DND-41 (cell line): Measurements from ENCODE around the gene SLC37A2.

Experiments
- ATAC-seq: fragments of 200-7000 bp; cut with Tn5 transposase; 3 replicates; pipeline ENCODE4 v1.9.1; 2021; ENCODE audit warnings: low read depth; ENCODE audit not compliant: insufficient read depth
- DNase-seq: peaks from one replicate; pipeline ENCODE4 v3.0.0-alpha.2; 2020
- H2AFZ ChIP-seq: 2 replicates; pipeline ENCODE4 v1.6.0; 2012; ENCODE audit warnings: low read depth, low read length
- H3K27ac ChIP-seq: 2 replicates; pipeline ENCODE4 v1.5.1; 2012; ENCODE audit warnings: low read length, inconsistent platforms
- H3K27me3 ChIP-seq: fragments of 200-600 bp; sonication (generic); 2 replicates; pipeline ENCODE4 v1.6.0; 2012; ENCODE audit warnings: low read length, mild to moderate bottlenecking, inconsistent platforms; ENCODE audit not compliant: insufficient read depth, poor library complexity
- H3K36me3 ChIP-seq: 2 replicates; pipeline ENCODE4 v1.5.1; 2012; ENCODE audit warnings: low read length, inconsistent platforms; ENCODE audit not compliant: insufficient read depth
- H3K4me1 ChIP-seq: 2 replicates; pipeline ENCODE4 v1.5.1; 2012; ENCODE audit warnings: mild to moderate bottlenecking, low read length; ENCODE audit not compliant: insufficient read depth
- H3K4me2 ChIP-seq: 2 replicates; pipeline ENCODE4 v1.6.0; 2012; ENCODE audit warnings: mild to moderate bottlenecking, moderate library complexity, low read length, inconsistent platforms; ENCODE audit not compliant: insufficient read depth
- H3K4me3 ChIP-seq, 2 experiments: fragments of 200-600 bp in 1 of 2; shearing (Covaris generic) in 1 of 2; 2 replicates each; pipeline ENCODE4 v1.5.1; 2012 to 2016; ENCODE audit warnings: inconsistent platforms in 2 of 2, low read length in 2 of 2, mild to moderate bottlenecking in 2 of 2, low read depth in 1 of 2, moderate library complexity in 1 of 2
- H3K79me2 ChIP-seq: 2 replicates; pipeline ENCODE4 v1.6.0; 2012; ENCODE audit warnings: low read length, inconsistent platforms; ENCODE audit not compliant: insufficient read depth
- H3K9ac ChIP-seq: 2 replicates; pipeline ENCODE4 v1.6.0; 2012; ENCODE audit warnings: low read depth, mild to moderate bottlenecking, inconsistent platforms, low read length, moderate library complexity
- H3K9me3 ChIP-seq: 2 replicates; pipeline ENCODE4 v1.5.1; 2012; ENCODE audit warnings: low read length, moderate library complexity, mild to moderate bottlenecking, inconsistent platforms; ENCODE audit not compliant: insufficient read depth, severe bottlenecking
- H4K20me1 ChIP-seq: 2 replicates; pipeline ENCODE4 v1.6.0; 2012; ENCODE audit warnings: low read length; ENCODE audit not compliant: insufficient read depth
- EZH2 ChIP-seq: IDR thresholded peaks from 3 replicates; pipeline ENCODE4 v1.6.1; 2012; ENCODE audit warnings: borderline replicate concordance, low read depth, mild to moderate bottlenecking, moderate library complexity, low read length, inconsistent platforms; ENCODE audit not compliant: severe bottlenecking
- TF ChIP-seq, protein P1 (sequence below): IDR thresholded peaks from 2 replicates; pipeline ENCODE4 v1.5.1; 2012; ENCODE audit warnings: borderline replicate concordance, low read length, moderate library complexity, mild to moderate bottlenecking; ENCODE audit not compliant: poor library complexity, severe bottlenecking; ENCODE audit errors: extremely low read depth

Gene SLC37A2

DNA sequence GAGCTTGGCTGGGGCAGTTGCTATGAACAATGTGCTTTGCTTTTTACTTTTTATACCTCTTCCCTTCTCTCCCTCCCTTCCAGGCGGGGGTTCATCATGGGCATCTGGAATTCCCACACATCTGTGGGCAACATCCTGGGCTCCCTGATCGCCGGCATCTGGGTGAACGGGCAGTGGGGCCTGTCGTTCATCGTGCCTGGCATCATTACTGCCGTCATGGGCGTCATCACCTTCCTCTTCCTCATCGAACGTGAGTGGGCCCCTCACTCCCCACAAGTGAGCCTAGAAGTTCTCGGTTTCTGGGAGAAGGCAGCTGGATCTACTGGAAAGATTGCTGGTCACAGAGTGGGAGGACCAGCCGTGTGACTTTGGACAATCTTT, 17.4 kb downstream of the SLC37A2 start:
- no peak overlapping the region for H3K4me3 ChIP-seq
- H3K27ac ChIP-seq: no peak overlapping the region
- H3K4me1 ChIP-seq: no peaks in the 10 kb centered on the region
- H3K79me2 ChIP-seq: no peaks in the 10 kb centered on the region
- H3K9ac ChIP-seq: no peak overlapping the region
- TF ChIP-seq, protein P1, sequence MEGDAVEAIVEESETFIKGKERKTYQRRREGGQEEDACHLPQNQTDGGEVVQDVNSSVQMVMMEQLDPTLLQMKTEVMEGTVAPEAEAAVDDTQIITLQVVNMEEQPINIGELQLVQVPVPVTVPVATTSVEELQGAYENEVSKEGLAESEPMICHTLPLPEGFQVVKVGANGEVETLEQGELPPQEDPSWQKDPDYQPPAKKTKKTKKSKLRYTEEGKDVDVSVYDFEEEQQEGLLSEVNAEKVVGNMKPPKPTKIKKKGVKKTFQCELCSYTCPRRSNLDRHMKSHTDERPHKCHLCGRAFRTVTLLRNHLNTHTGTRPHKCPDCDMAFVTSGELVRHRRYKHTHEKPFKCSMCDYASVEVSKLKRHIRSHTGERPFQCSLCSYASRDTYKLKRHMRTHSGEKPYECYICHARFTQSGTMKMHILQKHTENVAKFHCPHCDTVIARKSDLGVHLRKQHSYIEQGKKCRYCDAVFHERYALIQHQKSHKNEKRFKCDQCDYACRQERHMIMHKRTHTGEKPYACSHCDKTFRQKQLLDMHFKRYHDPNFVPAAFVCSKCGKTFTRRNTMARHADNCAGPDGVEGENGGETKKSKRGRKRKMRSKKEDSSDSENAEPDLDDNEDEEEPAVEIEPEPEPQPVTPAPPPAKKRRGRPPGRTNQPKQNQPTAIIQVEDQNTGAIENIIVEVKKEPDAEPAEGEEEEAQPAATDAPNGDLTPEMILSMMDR: no peak
- TF ChIP-seq EZH2: no peak
- DNase-seq (no peak), ATAC-seq (no peak)
- H3K9me3 ChIP-seq: no peaks in the 10 kb centered on the region
- H3K36me3 ChIP-seq: no peaks in the 10 kb centered on the region
- no peak overlapping the region for H3K4me2 ChIP-seq
- H2AFZ ChIP-seq: no peak overlapping the region
- H3K27me3 ChIP-seq: no peaks in the 10 kb centered on the region
- no peaks in the 10 kb centered on the region for H4K20me1 ChIP-seq

DNA sequence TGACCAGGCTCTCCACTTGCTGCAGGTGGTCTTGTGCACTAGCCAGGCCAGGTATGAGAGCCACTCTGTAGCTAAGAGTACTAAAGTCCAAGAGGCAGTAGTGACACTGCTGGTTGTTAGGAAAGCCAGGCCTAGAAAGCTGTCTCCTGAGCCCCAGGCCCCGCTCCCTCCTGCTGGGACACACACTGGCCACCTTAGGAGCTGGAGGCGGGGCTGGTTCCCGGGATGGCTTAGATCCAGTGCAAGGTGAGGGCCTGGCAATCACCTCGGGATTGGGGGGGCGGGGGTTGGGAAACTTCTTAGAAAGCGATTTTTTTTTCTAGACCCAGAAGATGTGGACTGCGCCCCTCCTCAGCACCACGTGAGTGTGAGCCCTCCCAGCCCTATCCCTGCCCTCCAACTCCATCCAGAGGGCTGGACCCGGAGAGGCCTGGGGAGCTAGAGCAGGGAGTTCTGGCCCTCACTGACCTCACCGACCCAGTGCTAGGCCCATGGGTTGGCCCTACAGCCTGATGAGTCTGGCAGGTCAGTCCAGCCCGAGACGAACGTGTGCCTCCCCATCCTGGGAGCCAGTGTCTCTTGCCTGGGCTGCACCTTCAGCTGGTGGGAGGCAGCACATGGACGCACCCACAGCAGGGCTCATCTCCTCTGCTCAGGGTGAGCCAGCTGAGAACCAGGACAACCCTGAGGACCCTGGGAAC, 18.1 kb downstream of the SLC37A2 start:
- DNase-seq: no peak
- no peak for TF ChIP-seq EZH2
- TF ChIP-seq, protein P1: no peak
- H3K4me2 ChIP-seq: no peak overlapping the region
- H3K27me3 ChIP-seq: no peaks in the 10 kb centered on the region
- no peak for ATAC-seq
- H3K9me3 ChIP-seq: no peaks in the 10 kb centered on the region
- H3K79me2 ChIP-seq: no peaks in the 10 kb centered on the region
- H3K4me3 ChIP-seq: no peak overlapping the region
- no peaks in the 10 kb centered on the region for H3K4me1 ChIP-seq
- no peaks in the 10 kb centered on the region for H3K36me3 ChIP-seq
- no peaks in the 10 kb centered on the region for H4K20me1 ChIP-seq
- H3K9ac ChIP-seq: no peak overlapping the region
- no peak overlapping the region for H2AFZ ChIP-seq
- no peak overlapping the region for H3K27ac ChIP-seq

DNA sequence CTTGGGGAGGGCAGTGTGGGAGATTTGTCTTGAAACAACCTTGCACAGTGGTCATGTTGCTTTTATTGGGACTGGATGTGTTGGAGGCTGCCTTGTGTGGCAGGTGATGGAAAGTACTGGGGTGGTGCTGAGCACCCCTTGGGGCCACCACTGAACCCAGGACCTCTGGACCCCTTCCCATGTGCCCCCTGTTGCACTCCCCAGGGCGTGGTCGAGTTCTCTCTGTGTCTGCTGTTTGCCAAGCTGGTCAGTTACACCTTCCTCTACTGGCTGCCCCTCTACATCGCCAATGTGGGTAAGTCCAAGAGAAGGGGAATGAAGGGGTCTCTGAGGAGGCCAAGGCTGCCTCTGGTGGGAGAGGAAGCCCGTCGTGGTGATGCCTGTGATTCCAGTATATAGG, 18.9 kb downstream of the SLC37A2 start:
- Histone ChIP-seq H3K36me3 (no peaks in the 10 kb centered on the region), H3K27ac (no peak overlapping the region), H3K79me2 (no peaks in the 10 kb centered on the region), H3K4me1 (no peaks in the 10 kb centered on the region), H3K4me3 (no peak overlapping the region), H4K20me1 (no peaks in the 10 kb centered on the region), H2AFZ (no peak overlapping the region), H3K27me3 (no peaks in the 10 kb centered on the region), H3K9me3 (no peaks in the 10 kb centered on the region), H3K9ac (no peak overlapping the region), H3K4me2 (no peak overlapping the region)
- TF ChIP-seq, protein P1: no peak
- no peak for TF ChIP-seq EZH2
- ATAC-seq (no peak), DNase-seq (no peak)
